HepG2 (cell line): ENCODE data around the gene DSTN. TPM values are rescaled to one million over a fixed set of nuclear protein-coding genes. Genes with fewer than 3 reads are reported as not detected.
A peak's percentile ranks its signal among the peaks of the same experiment; 100 is the strongest.

ENCODE experiments used
- ATAC-seq: fragments of 200-7000 bp; cut with Tn5 transposase; 3 replicates; pipeline ENCODE4 v1.9.1; 2020; ENCODE audit warnings: mild to moderate bottlenecking, moderate library complexity
- BruUV-seq: library from RNA; stranded (reverse); fragments of 400-500 nt; replicated peaks from 2 replicates; lab custom pipeline; 2021; lab: Mats Ljungman, UMichigan
- CTCF ChIA-PET: fragments of 300-600 bp; formaldehyde crosslinking; extraction: SDS; loops from one replicate; lab custom pipeline; 2021; ENCODE audit warnings: low total read pairs, inconsistent platforms, low intra/inter-chr PET ratio; lab: Yijun Ruan, JAX
- POLR2A ChIA-PET: fragments of 350-600 bp; sonication (Branson Sonifier 250); formaldehyde crosslinking; loops from one replicate; lab custom pipeline; 2020; ENCODE audit warnings: antibody characterized with exemption, inconsistent platforms; lab: Yijun Ruan, JAX
- DNase-seq: peaks from one replicate; pipeline ENCODE4 v3.0.0-alpha.2; 2015; ENCODE audit warnings: low spot score
- FAIRE-seq: peaks from 3 replicates; lab custom pipeline; 2011; peaks lifted over from hg19 to GRCh38; lab: Jason Lieb, UNC
- H2AFZ ChIP-seq: one replicate; pipeline ENCODE4 v1.6.1; 2011; ENCODE audit warnings: low read length, inconsistent platforms
- H3K27ac ChIP-seq: fragments of 300-600 bp; 3 replicates; pipeline ENCODE4 v1.8.0; 2011; ENCODE audit warnings: mixed run types, mild to moderate bottlenecking, mixed read lengths, low read length, inconsistent platforms; ENCODE audit not compliant: insufficient read depth; ENCODE audit errors: extremely low read length
- H3K27me3 ChIP-seq, 2 experiments: fragments of 200-600 bp in 1 of 2; 2 replicates in 1 of 2; 3 replicates in 1 of 2; pipeline versions ENCODE4 v1.6.0 to v1.8.0; 2011; ENCODE audit warnings: low read length in 2 of 2, mild to moderate bottlenecking in 2 of 2, moderate library complexity in 2 of 2, inconsistent platforms in 1 of 2; ENCODE audit not compliant: insufficient read depth in 2 of 2, control insufficient read depth in 1 of 2
- H3K36me3 ChIP-seq, 2 experiments: fragments of 200-600 bp in 1 of 2; replicated peaks in 1 of 2; 2 replicates in 1 of 2; 3 replicates in 1 of 2; pipeline versions ENCODE4 v1.5.1 to v1.8.0; 2011; ENCODE audit warnings: low read length in 2 of 2, inconsistent platforms in 1 of 2; ENCODE audit not compliant: insufficient read depth in 2 of 2, control insufficient read depth in 1 of 2
- H3K4me1 ChIP-seq: 2 replicates; pipeline ENCODE4 v1.5.1; 2012; ENCODE audit warnings: low read length, inconsistent platforms; ENCODE audit not compliant: insufficient read depth
- H3K4me2 ChIP-seq: 2 replicates; pipeline ENCODE4 v1.6.0; 2011; ENCODE audit warnings: low read depth, low read length, inconsistent platforms
- H3K4me3 ChIP-seq, 3 experiments: fragments of 200-600 bp in 1 of 3; sonication (generic), shearing (Covaris generic) in 1 of 3; replicated peaks in 1 of 3; 2 replicates each; pipeline ENCODE4 v1.5.1; 2011 to 2016; ENCODE audit warnings: low read length in 3 of 3, inconsistent platforms in 2 of 3, low read depth in 2 of 3, mild to moderate bottlenecking in 2 of 3, control low read depth in 1 of 3, mixed read lengths in 1 of 3; ENCODE audit not compliant: insufficient read depth in 1 of 3
- H3K79me2 ChIP-seq: one replicate; pipeline ENCODE4 v1.6.1; 2011; ENCODE audit warnings: low read length, inconsistent platforms; ENCODE audit not compliant: insufficient read depth
- H3K9ac ChIP-seq: 2 replicates; pipeline ENCODE4 v1.6.0; 2011; ENCODE audit warnings: mild to moderate bottlenecking, low read depth, low read length, inconsistent platforms; ENCODE audit not compliant: insufficient read depth
- H3K9me3 ChIP-seq: 2 replicates; pipeline ENCODE4 v1.5.1; 2012; ENCODE audit warnings: mild to moderate bottlenecking, low read length
- H4K20me1 ChIP-seq: 2 replicates; pipeline ENCODE4 v1.6.0; 2011; ENCODE audit warnings: inconsistent platforms, mild to moderate bottlenecking, low read length, moderate library complexity; ENCODE audit not compliant: insufficient read depth
- AGO2 ChIP-seq: fragments of 200-400 bp; formaldehyde crosslinking; optimal IDR thresholded peaks from 2 replicates; pipeline ENCODE3; 2017; ENCODE audit warnings: mild to moderate bottlenecking, low read depth, low read length, moderate library complexity
- CEBPB ChIP-seq: IDR thresholded peaks from 2 replicates; pipeline ENCODE4 v1.6.1; 2011; ENCODE audit warnings: low read depth, low read length, improper control_type of control experiment, borderline replicate concordance
- EEA1 ChIP-seq: sonication (generic); formaldehyde crosslinking; IDR thresholded peaks from 2 replicates; pipeline ENCODE4 v1.5.1; 2020; ENCODE audit warnings: mild to moderate bottlenecking, missing genetic modification reagents, borderline replicate concordance
- HINFP ChIP-seq: sonication (generic); formaldehyde crosslinking; IDR thresholded peaks from 2 replicates; pipeline ENCODE4 v1.4.0; 2020; ENCODE audit warnings: low read depth, mild to moderate bottlenecking, missing genetic modification reagents
- KDM2A ChIP-seq: sonication (generic); formaldehyde crosslinking; IDR thresholded peaks from 2 replicates; pipeline ENCODE4 v1.4.0; 2020; ENCODE audit warnings: low read depth, missing genetic modification reagents, borderline replicate concordance
- KDM4B ChIP-seq: sonication (generic); formaldehyde crosslinking; IDR thresholded peaks from 2 replicates; pipeline ENCODE4 v1.4.0; 2020; ENCODE audit warnings: missing genetic modification reagents
- MTERF4 ChIP-seq: sonication (generic); formaldehyde crosslinking; IDR thresholded peaks from 2 replicates; pipeline ENCODE4 v1.8.0; 2023; ENCODE audit warnings: mild to moderate bottlenecking, missing genetic modification reagents
- NRL ChIP-seq: sonication (generic); formaldehyde crosslinking; IDR thresholded peaks from 2 replicates; pipeline ENCODE4 v1.5.0; 2020; ENCODE audit warnings: missing genetic modification reagents, mild to moderate bottlenecking, moderate library complexity, borderline replicate concordance
- POGZ ChIP-seq: sonication (generic); formaldehyde crosslinking; IDR thresholded peaks from 2 replicates; pipeline ENCODE4 v1.4.0; 2020; ENCODE audit warnings: mild to moderate bottlenecking, missing genetic modification reagents
- POLR2AphosphoS2 ChIP-seq: IDR thresholded peaks from 2 replicates; pipeline ENCODE4 v1.6.1; 2011; ENCODE audit warnings: low read depth, low read length, improper control_type of control experiment
- POLR2AphosphoS5 ChIP-seq: IDR thresholded peaks from 2 replicates; pipeline ENCODE4 v1.6.1; 2012; ENCODE audit warnings: low read depth, low read length
- RBM22 ChIP-seq: fragments of 200-400 bp; formaldehyde crosslinking; optimal IDR thresholded peaks from 2 replicates; pipeline ENCODE3; 2017; ENCODE audit warnings: mild to moderate bottlenecking, low read length, moderate library complexity
- SRSF1 ChIP-seq: fragments of 200-400 bp; formaldehyde crosslinking; optimal IDR thresholded peaks from 2 replicates; pipeline ENCODE3; 2017; ENCODE audit warnings: mild to moderate bottlenecking, low read depth, low read length, moderate library complexity
- TIGD3 ChIP-seq: sonication (generic); formaldehyde crosslinking; IDR thresholded peaks from 2 replicates; pipeline ENCODE4 v1.5.1; 2020; ENCODE audit warnings: mild to moderate bottlenecking, missing genetic modification reagents, borderline replicate concordance
- ZNF143 ChIP-seq: sonication (generic); formaldehyde crosslinking; IDR thresholded peaks from 2 replicates; pipeline ENCODE4 v1.4.0; 2020; ENCODE audit warnings: missing genetic modification reagents
- ZNF280B ChIP-seq: sonication (generic); formaldehyde crosslinking; IDR thresholded peaks from 2 replicates; pipeline ENCODE4 v1.5.0; 2020; ENCODE audit warnings: missing genetic modification reagents, mild to moderate bottlenecking, borderline replicate concordance
- ZNF34 ChIP-seq: sonication (generic); formaldehyde crosslinking; IDR thresholded peaks from 2 replicates; pipeline ENCODE4 v1.4.0; 2020; ENCODE audit warnings: mild to moderate bottlenecking, missing genetic modification reagents, borderline replicate concordance
- ZNF891 ChIP-seq: sonication (generic); formaldehyde crosslinking; IDR thresholded peaks from 2 replicates; pipeline ENCODE4 v1.5.0; 2020; ENCODE audit warnings: mild to moderate bottlenecking, missing genetic modification reagents
- WGBS: methylation state at CpG from one replicate; pipeline ENCODE4 v1.1.6; 2017; ENCODE audit warnings: low lambda C conversion rate; 5-methylcytosine and 5-hydroxymethylcytosine counted together
- in situ Hi-C: cut with HindIII; loops from 2 replicates; pipeline ENCODE4 v1.10.0; 2017; ENCODE audit warnings: low pct_unique_long_range_greater_than_20kb; ENCODE audit not compliant: extremely low pct_ligation_motif_present
- intact Hi-C: fragments of 100-400 bp; cut with micrococcal nuclease; formaldehyde crosslinking; loops from one replicate; pipeline ENCODE4 v1.10.0; 2022; ENCODE audit not compliant: unreplicated experiment
- polyA plus RNA-seq, 8 experiments: library from polyadenylated mRNA; depleted of rRNA in 3 of 8; stranded (reverse) in 7 of 8; unstranded in 1 of 8; fragments of >200 nt; fragmentation: Illumina TruSeq in 4 of 8; extraction: Trizol in 4 of 8; gene quantifications; 2 replicates each; pipeline versions ENCODE4 v1.2.1 to v1.2.3, GENCODE V29; 2011 to 2016; ENCODE audit warnings: low read depth in 4 of 8, missing spikeins in 1 of 8, mixed read lengths in 1 of 8; ENCODE audit not compliant: insufficient read depth in 1 of 8
- total RNA-seq, 5 experiments: library from RNA; depleted of rRNA; stranded (reverse); fragments of >200 nt; fragmentation: Illumina TruSeq; extraction: Trizol; gene quantifications; 2 replicates each; pipeline ENCODE4 v1.2.3, GENCODE V29; 2016; ENCODE audit warnings: low read depth in 1 of 5

Gene DSTN
- total and polyA plus RNA-seq, 2 of the 13 experiments (the other 11 are each of a cell fraction or from before 2014, with no cell fraction given): 27.6 to 106 TPM

- Histone ChIP-seq H3K4me1 (peaks cover 40% of the 10 kb centered on the region), H3K27me3 (no peaks in the 10 kb centered on the region)
- ATAC-seq: peak; percentile 3
- TF ChIP-seq ZNF143 (0 out of 2 replicates have a peak, but pooled peaks have one; percentile 13), TIGD3 (no peak), ZNF280B (peak; percentile 82; the same call in 1 of the 2 replicates), SRSF1 (peak; percentile 29), EEA1 (CRISPR knock-in tag) (no peak), MTERF4 (CRISPR knock-in tag) (0 out of 2 replicates have a peak, but pooled peaks have one; percentile 2), ZNF891 (CRISPR knock-in tag) (0 out of 2 replicates have a peak, but pooled peaks have one; percentile 25), KDM4B (CRISPR knock-in tag) (no peak), KDM2A (CRISPR knock-in tag) (0 out of 2 replicates have a peak, but pooled peaks have one; percentile 16), RBM22 (peak; percentile 3), POGZ (CRISPR knock-in tag) (no peak), CEBPB (peak; percentile 22; the same call in 1 of the 2 replicates), POLR2AphosphoS5 (peak; percentile 14; the same call in 1 of the 2 replicates), NRL (CRISPR knock-in tag) (peak; percentile 25; the same call in 1 of the 2 replicates), AGO2 (peak; percentile 77), HINFP (0 out of 2 replicates have a peak, but pooled peaks have one; percentile 3), POLR2AphosphoS2 (peak; percentile 66), ZNF34 (0 out of 2 replicates have a peak, but pooled peaks have one; percentile 32)
Measured at GRCh38 chr20:17645546-17646208, 75.8 kb downstream of the DSTN start.

More at GRCh38 chr20:17645546-17646208, 75.8 kb downstream of the DSTN start:
- in situ Hi-C loops (no loop called here), intact Hi-C loops (no loop called here)
- Histone ChIP-seq H3K27ac (no peak overlapping the region), H3K4me3 (no peak overlapping the region), H3K4me2 (no peak overlapping the region), H4K20me1 (peaks cover 91% of the 10 kb centered on the region), H2AFZ (no peak overlapping the region), H3K9ac (no peak overlapping the region), H3K36me3 (peaks cover 47 to 74% of the 10 kb centered on the region in 2 experiments), H3K79me2 (peaks cover 93% of the 10 kb centered on the region), H3K9me3 (no peaks in the 10 kb centered on the region)
- peak; percentile 18 for FAIRE-seq
- WGBS: 93% methylated on average over 10 of the region's 10 CpGs
- ChIA-PET POLR2A (interaction anchor here (1.6 kb wide), 1 partner anchor 12 kb away, joined by 5 read pairs; no protein-coding TSS in a partner anchor), CTCF (no interaction called here)
- DNase-seq: no peak
- BruUV-seq: no TSS peak
